ENCODE data around the gene TUBGCP3.

DNA sequence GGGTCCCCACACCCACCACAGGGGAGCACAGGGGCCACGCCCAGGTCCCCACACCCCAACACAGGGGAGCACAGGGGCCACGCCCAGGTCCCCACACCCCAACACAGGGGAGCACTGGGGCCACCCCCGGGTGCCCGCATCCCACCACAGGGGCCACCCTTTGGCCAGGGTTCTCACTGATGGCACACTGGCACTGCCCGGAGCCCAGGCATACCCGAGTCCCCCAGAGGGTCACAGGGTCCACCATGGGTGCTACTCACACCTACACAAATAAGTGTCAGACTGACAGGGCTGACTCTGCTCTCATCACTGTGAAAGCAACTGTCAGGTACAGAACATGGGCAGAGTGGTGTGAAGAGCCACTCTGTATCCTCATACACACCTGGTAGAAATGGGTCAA, 98.8 kb downstream of the TUBGCP3 start:
- TF ChIP-seq, protein P1, sequence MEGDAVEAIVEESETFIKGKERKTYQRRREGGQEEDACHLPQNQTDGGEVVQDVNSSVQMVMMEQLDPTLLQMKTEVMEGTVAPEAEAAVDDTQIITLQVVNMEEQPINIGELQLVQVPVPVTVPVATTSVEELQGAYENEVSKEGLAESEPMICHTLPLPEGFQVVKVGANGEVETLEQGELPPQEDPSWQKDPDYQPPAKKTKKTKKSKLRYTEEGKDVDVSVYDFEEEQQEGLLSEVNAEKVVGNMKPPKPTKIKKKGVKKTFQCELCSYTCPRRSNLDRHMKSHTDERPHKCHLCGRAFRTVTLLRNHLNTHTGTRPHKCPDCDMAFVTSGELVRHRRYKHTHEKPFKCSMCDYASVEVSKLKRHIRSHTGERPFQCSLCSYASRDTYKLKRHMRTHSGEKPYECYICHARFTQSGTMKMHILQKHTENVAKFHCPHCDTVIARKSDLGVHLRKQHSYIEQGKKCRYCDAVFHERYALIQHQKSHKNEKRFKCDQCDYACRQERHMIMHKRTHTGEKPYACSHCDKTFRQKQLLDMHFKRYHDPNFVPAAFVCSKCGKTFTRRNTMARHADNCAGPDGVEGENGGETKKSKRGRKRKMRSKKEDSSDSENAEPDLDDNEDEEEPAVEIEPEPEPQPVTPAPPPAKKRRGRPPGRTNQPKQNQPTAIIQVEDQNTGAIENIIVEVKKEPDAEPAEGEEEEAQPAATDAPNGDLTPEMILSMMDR (IDR thresholded peaks at IDR 0.05), result no peak
- TF ChIP-seq EP300 (IDR thresholded peaks at IDR 0.05; ENCODE audit: low read depth) (no peak), POLR2A (IDR thresholded peaks at IDR 0.05) (no peak)
